Ishikawa (cell line): ENCODE results near the gene ZNF613.

ENCODE experiments used
- CREB1 ChIP-seq: IDR thresholded peaks from 2 replicates; pipeline ENCODE4 v1.6.1; 2012; ENCODE audit warnings: low read depth
- EGR1 ChIP-seq: IDR thresholded peaks from 2 replicates; pipeline ENCODE4 v1.6.1; 2012
- FOXM1 ChIP-seq: IDR thresholded peaks from 2 replicates; pipeline ENCODE4 v1.6.1; 2012; ENCODE audit warnings: low read depth, borderline replicate concordance
- REST ChIP-seq: IDR thresholded peaks from 2 replicates; pipeline ENCODE4 v1.6.1; 2012; ENCODE audit warnings: low read depth, mild to moderate bottlenecking
- TAF1 ChIP-seq: IDR thresholded peaks from 2 replicates; pipeline ENCODE4 v1.6.1; 2012; ENCODE audit warnings: low read depth, mild to moderate bottlenecking
- TCF12 ChIP-seq: IDR thresholded peaks from 2 replicates; pipeline ENCODE4 v1.6.1; 2012; ENCODE audit warnings: low read depth
- TEAD4 ChIP-seq: IDR thresholded peaks from 2 replicates; pipeline ENCODE4 v1.6.1; 2012
- YY1 ChIP-seq: IDR thresholded peaks from 2 replicates; pipeline ENCODE4 v1.6.1; 2012; ENCODE audit warnings: low read depth
- TF ChIP-seq, protein P1 (sequence below): IDR thresholded peaks from 2 replicates; pipeline ENCODE4 v1.6.1; 2012
- TF ChIP-seq, protein P2 (sequence below): IDR thresholded peaks from 2 replicates; pipeline ENCODE4 v1.6.1; 2012

DNA sequence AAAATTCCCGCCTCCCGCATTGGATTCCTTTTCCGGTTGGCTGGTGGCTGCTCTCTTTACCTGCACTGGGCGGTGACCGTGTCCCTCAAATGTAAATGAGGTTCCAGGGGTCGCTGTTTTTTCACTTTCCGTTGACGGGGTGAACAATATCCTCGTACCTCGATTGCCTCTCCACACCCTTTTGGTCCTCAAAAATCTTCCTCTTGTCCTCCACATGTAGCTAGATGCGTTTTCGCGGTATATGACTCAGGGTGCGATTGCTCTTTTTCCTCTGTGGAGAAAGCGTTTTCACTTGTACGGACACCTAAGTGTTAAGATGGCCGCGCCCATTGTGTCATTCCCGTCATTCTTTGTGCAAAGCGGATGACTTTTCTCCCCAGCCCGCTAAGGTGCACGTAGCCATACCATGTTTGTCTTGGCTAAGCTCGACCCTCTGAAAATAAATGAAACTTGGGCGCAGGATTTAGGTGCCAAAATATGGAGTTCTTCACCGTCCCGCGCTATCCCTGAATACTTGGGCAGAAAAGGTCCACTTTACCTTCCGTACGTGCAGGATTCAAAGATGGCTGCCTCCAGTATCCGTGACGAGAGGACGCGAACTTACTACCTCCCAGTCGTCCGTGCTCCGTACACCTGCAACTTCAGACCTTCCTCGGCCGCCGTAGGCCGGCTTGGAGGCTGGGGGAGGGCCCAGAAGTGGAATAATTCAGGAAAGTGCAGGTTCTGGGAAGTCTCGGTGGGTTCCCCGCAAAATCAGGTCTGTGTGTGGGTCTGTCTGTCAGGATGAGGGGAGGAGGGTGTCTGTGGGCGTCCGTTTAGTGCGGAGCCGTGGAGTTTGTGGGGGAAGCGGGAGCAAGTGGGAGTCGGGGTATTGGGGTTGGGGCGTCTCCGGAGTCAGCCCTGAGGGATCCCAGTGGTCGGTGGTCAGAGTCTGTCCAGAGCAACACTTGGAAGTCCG lies at the start of gene ZNF613:
- TF ChIP-seq, protein P1, sequence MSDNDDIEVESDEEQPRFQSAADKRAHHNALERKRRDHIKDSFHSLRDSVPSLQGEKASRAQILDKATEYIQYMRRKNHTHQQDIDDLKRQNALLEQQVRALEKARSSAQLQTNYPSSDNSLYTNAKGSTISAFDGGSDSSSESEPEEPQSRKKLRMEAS, result peak; percentile 77
- no peak for TF ChIP-seq REST
- TF ChIP-seq EGR1, result peak; percentile 61
- peak; percentile 98 for TF ChIP-seq YY1
- TF ChIP-seq TCF12, result no peak
- no peak for TF ChIP-seq FOXM1
- peak; percentile 26; the same call in 1 of the 2 replicates for TF ChIP-seq TAF1
- TF ChIP-seq CREB1, result 0 out of 2 replicates have a peak, but pooled peaks have one; percentile 32
- no peak for TF ChIP-seq TEAD4
- TF ChIP-seq, protein P2, sequence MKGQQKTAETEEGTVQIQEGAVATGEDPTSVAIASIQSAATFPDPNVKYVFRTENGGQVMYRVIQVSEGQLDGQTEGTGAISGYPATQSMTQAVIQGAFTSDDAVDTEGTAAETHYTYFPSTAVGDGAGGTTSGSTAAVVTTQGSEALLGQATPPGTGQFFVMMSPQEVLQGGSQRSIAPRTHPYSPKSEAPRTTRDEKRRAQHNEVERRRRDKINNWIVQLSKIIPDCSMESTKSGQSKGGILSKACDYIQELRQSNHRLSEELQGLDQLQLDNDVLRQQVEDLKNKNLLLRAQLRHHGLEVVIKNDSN, result no peak; the same call in 1 of the 2 replicates
